M059J (cell line): ENCODE results near the gene TAC3. TPM values are rescaled to one million over a fixed set of nuclear protein-coding genes. Genes with fewer than 3 reads are reported as not detected.

ENCODE experiments used
- DNase-seq: peaks from one replicate; pipeline ENCODE4 v3.0.0-alpha.2; 2012; ENCODE audit warnings: low read depth
- total RNA-seq: library from RNA; depleted of rRNA; stranded (reverse); fragments of >200 nt; shearing (Covaris generic); gene quantifications from 2 replicates; pipeline ENCODE4 v1.2.3, GENCODE V29; 2014

Gene TAC3
- total RNA-seq, 1 experiment from 2014 or later, result not detected

DNA sequence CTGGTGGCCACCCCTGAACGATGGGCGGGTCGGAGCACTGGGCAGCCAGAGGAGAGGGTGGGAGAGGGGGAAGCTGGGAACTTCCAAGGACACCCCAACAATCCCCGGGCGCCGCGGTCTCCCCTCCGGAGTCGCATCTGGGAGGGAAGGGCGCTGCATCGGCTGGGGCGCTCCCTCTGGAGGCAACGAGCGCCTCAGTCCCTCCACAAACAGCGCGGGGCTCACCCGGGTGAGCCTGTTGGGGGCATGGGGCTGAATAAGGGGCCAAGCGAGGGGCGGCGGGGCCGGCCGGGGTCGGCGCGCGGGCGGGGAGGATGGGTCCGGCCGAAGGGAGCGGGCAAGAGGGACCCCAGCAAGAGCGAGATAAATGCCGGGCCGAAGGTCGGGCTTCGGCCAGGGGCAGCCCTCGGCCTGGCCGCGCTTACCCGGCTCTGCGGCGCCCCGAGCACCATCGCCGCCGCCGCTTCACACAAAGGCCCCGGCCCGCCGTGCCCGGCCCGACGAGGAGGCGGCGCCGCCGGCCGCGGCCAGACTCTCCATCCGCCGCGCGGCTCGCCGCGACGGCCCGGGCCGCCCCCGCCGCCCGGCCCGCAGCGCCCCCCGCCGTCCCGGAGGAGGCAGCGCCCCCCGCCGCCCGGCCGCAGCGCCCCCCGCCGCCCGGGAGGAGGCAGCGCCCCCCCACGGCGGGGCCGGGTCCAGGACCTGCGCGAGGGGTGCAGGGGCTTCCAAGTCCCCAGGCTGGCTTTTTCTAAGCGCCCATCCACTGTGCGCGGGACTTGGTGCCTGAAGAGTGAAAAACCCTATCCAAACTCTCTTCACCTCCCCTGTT is 10.1 kb downstream of the TAC3 start, which contains the start of gene ZBTB39:
Gene ZBTB39, minus strand, starts transcription at position 567 of the 829 bp plus-strand sequence. CDS start 1,629 bp downstream, outside the sequence.
- DNase-seq, result peak; percentile 44

DNA sequence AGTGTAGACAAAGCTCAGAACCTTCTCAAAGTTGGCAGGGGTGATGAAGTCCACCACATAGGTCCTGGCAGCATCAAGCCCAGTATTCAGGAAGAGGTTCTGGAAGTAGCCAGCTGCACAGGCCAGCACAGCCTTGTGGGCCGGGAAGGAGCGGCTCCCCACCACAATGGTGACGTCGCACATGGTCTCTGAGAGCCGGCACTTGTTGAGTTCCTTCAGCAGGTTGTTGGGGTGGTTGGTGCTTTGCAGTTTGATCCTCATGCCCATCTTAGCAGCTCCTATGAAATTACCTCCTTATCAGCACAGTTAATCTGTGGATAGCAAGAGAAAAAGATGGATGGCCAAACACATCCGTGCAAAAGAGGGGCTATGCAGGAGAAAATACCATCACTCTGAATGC is 11.7 kb downstream of the TAC3 start:
- DNase-seq, result no peak

DNA sequence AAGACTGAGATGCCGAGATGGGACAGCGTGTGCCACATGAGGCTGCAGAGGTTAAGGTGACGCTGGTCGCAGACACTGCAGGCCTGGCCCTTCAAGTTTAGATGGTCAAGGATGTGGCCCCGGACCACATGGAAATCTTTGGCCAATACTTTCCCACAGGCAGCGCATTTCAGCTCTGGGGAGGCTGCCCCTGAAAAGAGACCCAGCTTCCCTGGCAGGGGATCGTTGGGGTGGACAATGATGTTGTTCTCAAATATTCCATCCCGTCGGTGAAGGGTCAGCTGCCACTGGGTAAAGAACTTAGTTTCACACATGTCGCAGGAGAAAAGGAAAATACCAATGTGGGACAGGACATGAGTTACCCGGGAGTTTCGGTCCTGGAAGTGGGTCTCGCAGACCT is 12.9 kb downstream of the TAC3 start:
- no peak for DNase-seq

DNA sequence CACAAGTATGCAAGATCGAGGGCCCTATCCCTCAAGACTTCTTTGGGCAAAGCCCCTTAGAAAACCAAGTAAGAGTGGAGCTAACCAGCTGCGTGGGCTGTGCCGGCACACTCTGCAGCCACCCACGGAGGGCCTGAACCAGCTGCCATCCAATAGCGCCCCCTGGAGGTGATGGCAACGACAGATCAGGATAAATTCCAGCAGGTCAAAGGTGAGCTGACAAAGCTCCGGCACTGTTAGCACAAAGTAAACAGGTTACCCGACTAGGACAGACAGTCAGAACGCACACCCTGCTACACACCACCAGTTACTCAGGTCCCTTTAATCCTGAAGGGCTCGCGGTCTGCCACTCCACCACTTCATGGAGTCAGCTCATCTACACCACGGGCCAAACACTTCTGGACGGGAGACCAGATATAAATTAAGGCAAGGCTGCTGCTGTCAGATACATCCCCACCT is 14.9 kb downstream of the TAC3 start:
- DNase-seq, result peak; percentile 43

DNA sequence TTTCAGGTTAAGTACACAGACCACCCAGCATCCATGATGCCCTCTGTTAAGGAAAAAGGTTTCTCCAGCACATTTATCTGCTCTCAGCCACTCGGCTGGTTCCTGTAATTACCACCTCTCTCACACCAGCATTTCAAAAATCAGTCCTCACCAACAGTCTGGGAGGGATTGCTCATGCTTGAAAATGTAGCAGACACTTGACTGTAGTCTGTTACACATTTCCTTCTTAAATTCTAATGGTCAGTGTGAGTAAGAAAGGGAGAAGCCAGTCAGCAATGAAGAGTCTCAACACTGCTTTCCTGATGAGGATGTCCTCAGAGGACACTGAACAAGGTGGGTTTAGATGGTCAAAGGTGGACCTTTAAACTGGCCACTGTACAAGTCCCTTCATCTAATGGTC is 15.9 kb downstream of the TAC3 start:
- DNase-seq, result no peak

DNA sequence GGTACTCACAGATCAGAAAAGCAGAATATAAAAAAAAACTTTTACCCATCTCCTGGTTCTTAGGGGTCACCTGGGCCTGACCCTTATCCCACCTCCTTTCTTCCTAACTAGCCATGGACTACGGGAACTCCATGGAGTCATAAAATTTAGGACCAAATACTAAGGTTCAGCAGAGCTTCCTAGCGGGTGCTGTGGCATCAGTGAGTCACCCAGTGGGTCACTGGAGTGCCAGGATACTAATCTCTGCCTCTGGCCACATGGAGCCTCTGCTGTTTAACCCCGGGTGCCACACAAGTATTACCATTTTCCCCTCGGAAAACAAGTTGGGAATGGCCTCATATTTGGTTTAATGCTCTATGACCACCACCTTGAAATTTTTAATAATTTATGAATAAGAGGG is 16.9 kb downstream of the TAC3 start:
- DNase-seq, result peak; percentile 68

DNA sequence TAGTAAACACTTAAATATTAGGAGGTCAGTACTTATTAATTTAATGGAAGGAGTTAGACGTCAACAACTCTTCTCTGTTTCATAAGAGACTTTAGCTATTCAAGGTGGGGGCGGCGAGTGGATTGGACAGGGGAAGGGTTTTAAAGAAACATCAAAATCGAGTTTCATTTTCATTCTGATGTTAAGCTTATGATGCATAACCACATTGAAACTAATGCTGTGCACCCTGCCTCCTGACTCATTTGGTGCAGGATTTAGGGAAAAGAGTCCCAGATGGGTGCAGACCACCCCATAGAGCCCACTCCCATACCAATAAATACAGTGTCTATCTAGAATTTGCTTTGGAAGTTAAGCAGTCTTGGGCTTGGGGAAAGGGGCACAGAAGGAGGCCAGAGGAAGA is 17.3 kb downstream of the TAC3 start:
- no peak for DNase-seq

DNA sequence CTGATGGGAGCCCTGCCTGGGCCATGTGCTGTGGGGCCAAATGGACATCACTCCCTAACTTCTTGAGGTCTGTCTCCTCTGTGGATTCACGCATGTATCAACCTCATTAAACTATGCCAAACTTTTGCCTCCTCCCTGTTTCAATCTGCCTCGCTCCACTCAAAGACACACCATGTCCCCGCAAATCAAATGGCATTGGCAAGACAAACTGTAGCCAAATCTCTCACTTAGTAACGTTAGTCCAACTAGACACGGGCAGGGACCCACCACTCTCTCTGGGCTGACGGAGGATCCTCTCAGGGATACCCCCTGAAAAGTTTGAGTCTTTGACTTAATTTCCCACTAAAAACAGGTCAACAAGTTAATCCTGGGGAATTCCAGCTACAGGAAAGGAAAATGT is 18.0 kb downstream of the TAC3 start:
- DNase-seq, result no peak

DNA sequence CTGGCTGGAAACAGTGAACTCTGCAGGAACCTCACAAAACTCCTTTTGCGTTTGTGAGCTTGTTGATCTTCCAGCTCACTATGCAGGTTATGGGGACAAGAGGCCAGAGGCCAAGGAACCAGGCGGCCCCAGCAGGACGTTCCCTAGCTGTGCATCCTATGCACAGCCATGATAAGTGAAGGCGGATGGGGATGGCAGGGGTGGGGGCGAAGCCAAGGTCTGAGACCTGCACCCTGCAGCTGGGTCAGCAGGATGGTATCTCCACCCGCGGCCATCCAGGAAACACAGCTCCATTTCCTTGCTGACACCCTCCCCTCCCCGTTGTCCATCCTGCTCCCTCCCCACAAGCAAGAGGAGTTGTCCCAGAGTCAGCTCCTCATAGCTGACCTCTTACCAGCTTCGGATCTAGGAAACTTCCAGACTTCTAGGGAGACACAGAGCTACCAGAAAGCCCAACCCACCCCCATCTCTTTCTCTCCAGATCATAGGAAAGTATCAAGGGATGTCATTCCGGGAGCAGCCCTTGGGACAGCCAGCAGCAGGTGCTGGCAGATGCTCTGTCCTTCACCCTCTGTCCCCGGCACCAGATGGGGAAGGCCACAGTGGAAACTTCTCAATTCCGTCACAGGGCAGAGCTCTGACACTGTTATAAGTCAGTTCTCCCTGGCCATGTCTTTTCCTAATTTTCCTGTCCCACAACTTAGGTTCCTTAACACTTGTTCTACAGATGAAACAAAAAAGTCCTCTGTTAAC is 19.4 kb downstream of the TAC3 start:
- DNase-seq, result no peak

DNA sequence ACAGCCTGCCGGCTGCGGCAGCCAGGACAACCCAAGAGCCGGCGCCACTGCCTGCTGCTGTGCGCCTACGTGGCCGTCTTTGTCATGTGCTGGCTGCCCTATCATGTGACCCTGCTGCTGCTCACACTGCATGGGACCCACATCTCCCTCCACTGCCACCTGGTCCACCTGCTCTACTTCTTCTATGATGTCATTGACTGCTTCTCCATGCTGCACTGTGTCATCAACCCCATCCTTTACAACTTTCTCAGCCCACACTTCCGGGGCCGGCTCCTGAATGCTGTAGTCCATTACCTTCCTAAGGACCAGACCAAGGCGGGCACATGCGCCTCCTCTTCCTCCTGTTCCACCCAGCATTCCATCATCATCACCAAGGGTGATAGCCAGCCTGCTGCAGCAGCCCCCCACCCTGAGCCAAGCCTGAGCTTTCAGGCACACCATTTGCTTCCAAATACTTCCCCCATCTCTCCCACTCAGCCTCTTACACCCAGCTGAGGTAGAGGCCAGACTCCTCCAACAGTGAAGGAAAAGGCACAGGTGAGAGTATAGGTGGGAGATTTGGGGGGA is 20.3 kb downstream of the TAC3 start:
- DNase-seq, result no peak

DNA sequence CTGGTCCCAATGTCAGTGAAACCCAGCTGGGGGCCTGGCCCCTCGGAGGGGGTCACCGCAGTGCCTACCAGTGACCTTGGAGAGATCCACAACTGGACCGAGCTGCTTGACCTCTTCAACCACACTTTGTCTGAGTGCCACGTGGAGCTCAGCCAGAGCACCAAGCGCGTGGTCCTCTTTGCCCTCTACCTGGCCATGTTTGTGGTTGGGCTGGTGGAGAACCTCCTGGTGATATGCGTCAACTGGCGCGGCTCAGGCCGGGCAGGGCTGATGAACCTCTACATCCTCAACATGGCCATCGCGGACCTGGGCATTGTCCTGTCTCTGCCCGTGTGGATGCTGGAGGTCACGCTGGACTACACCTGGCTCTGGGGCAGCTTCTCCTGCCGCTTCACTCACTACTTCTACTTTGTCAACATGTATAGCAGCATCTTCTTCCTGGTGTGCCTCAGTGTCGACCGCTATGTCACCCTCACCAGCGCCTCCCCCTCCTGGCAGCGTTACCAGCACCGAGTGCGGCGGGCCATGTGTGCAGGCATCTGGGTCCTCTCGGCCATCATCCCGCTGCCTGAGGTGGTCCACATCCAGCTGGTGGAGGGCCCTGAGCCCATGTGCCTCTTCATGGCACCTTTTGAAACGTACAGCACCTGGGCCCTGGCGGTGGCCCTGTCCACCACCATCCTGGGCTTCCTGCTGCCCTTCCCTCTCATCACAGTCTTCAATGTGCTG is 21.0 kb downstream of the TAC3 start:
- no peak for DNase-seq

DNA sequence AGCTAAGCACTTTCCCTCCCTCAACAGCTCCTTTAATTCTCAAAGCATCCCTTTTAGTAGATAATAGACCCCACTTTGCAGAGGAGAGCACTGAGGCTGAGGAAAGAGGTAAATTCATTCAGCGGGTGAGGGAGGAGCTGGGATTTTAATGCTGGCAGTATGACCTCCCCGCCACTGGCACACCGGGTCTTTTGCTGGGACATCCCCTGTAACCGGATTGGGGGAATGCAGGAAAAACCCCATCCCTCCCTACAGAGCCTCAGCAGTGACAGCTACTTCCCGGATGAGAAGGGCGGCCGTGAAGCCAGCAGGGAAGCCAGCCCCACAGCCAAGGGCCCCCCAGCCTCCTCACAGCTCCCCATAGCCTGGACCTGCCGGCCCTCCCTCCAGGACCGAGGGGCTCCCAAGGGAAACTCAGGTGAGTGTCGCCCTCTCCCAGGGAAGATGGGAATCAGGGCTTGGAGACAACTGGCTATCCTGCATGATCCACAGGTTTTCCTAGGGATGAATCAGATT is 22.0 kb downstream of the TAC3 start:
- no peak for DNase-seq

DNA sequence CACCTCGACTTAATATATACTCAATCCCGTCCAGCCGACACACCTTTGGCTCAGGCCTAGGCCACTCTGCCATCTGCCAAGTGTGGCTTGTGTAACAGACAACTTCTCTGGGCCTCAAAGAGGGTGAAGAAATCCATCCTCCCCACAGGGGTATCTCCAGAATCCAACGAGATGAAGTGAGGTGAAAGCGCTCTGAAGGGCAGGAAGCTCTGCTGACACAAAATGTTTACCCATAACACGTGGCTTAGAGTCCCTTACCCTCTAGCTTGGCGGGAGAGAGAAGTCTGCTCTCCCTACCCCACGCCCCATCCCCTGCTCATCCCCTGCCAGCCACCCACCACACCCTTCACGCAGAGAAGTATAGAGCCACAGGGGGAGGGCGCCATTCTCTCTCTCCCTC is 23.0 kb downstream of the TAC3 start:
- no peak for DNase-seq

DNA sequence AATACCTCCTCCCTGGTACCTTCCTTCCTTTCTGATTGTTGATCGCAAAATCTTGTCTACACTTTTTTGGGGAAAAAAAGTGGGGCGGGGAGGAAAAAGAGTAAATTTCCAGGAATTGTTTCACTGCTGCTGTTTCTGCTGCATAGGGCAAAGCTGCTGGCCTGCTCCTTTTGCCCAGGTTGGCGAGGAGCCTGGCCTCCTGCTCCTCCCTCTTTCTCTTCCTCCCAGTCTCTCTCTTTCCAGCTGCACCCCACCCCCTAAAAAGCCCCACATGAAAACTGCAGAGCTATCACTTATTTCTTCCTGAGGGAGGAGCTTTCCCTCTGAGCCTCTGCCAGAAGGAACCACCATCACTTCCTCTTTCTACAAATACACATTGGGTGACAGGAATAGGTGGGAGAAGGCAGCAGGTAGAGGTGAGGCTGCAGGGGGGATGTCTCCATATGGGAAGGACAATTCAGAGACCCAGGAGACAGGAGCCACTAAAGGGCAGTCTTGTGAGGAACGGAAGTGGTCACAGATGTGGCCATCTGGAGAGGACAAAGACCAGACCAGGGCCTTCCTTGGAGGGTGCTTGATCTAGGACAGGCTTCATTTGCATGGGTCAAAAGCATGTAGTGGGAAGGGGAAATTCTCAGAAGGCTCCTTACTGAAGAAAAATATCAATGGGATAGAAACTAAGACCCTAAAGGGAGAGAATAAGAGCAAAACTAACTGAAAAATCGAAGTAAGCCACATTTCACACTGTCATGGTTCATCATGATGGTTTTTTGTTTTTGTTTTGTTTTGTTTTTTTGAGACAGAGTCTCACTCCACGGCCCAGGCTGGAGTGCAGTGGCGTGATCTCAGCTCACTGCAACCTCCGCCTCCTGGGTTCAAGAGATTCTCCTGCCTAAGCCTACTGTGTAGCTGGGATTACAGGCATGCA is 24.7 kb downstream of the TAC3 start:
- peak; percentile 22 for DNase-seq

DNA sequence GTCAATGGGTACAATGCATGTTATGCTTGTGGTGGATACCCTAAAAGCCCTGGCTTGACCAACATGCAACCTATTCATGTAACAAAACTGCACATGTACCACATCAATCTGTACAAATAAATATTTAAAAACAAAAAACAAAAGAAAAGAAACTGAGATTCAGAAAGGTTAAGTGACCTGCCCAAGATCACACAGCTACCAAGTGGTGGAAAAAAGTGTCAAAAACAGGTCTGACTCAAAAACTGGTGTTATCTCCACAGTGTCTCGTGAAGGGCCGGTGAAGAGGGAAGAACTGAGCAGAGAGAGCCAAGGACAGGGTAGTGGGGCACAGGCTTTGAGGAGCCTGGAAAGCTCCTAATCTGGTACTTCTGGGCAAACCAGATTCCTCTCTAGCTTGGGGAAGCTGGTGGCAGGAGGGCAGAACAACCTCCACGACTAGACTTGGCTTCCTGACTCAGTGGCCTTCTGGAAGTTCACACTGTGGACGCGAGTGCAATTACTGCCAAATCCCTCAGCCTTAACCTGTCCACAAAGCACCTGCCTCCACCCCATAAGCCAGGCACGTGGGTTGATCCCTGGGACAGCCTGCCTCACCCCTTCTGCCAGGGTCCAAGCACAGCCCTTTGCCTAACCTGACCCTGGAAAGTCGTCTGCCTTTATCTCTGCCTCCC is 25.5 kb downstream of the TAC3 start:
- no peak for DNase-seq

DNA sequence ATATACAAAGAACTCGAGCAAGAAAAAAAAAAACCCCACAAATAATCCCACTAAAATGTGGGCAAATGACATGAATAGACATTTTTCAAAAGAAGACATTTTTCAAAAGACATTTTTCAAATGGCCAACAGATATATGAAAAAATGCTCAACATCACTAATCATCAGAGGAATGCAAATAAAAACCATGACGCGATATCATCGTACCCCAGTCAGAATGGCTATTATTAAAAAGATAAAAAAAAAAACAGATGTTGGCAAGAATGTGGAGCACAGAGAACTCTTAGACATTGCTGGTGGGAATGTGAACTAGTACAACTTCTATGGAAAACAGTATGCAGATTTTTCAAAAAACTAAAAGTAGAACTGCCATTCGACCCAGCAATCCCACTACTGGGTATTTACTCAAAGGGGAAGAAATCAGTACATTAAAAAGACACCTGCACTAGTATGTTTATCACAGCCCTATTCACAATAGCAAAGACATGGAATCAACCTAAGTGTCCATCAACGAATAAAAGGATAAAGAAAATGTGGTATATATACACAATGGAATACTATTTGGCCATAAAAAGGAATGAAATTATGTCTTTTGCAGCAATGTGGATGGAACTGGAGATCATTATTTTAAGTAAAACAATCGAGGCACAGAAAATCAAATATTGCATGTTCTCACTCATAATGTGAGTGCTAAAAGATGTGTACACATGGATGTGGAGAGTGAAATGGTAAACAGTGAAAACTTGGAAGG is 26.3 kb downstream of the TAC3 start:
- peak; percentile 18 for DNase-seq

DNA sequence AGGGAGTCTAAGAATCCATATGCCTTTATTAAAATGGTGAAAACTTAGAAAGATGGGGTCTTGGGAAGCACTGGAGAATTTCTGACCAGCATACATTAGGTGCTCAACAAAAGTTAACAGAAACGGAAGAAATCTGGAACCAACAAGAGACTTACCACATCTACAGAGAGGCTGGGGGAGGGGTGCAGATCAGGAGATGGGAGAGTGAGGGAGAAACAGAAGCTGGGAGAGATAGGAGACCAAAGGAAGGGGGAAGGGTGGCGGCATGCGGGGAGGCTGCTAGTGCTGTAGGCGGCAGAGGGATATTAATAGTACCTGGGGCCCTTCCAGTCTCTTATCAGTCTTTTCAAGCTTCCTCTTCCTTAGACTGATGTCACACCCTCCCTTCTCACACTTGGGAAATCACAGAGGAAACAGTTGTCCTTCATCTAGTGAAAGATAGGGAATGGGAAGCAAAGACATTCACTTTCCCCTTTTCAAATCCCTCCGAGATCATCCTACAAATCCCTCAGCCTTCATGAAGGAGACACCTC is 28.1 kb downstream of the TAC3 start:
- DNase-seq, result no peak

DNA sequence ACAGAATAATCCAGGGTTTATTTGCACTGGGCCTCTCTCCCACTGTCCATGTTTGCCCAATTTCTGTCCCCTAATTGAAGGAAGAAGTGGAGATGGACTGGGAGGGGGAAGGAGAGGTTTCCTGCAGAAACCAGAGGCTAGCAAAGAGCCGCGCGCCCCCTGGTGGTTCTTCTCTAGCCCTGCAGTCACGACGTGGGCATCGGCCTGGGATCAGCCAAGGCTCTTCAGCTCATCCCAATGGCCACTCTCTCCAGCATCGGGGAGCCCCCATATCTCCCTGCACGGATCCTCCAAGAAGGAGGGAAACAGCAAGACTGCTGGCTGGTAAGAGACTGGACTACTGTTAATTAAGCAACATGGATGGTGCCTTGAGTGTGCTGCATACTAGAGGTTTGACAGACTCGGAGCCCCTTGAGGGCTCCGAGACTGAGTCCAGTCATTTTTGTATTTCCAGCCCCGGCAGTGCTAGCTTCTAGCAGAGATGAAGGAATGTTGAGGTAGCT is 28.7 kb downstream of the TAC3 start:
- DNase-seq, result peak; percentile 69

DNA sequence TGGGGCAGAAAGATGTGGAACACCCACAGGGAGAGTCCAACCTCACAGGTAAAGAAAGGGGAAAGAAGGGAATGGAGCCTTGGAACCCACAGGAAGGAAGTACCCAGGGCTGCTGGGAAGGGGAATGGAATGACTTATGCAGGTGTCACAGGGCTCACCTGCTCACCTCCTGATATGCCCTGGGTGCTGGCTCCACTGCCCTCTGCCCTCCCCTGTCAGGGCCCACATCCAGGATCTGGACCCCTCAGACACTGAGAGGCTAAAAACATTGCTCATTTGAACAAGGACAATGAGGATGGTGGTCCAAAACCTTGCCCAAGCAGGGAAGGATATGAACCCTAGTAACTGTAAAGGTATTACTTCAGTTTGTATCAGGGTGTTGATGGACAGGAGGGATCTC is 29.3 kb downstream of the TAC3 start:
- no peak for DNase-seq
